CD14-positive monocyte (primary cell): Measurements from ENCODE around the gene ZAP70. TPM values are rescaled to one million over a fixed set of nuclear protein-coding genes. Genes with fewer than 3 reads are reported as not detected.

ENCODE experiments used
- DNase-seq, 3 donors: peaks; one replicate each; pipeline ENCODE4 v3.0.0-alpha.2; 2011 to 2022
- H2AFZ ChIP-seq: 2 replicates; pipeline ENCODE4 v1.6.0; 2012; ENCODE audit warnings: mild to moderate bottlenecking, low read depth, low read length, inconsistent platforms; ENCODE audit not compliant: insufficient read depth, poor library complexity, severe bottlenecking
- H3K27ac ChIP-seq, 2 donors: 1 replicate in 1 of 2; 2 replicates in 1 of 2; pipeline ENCODE4 v1.5.1; 2012 to 2013; ENCODE audit warnings: low read length in 2 of 2, control low read depth in 1 of 2, inconsistent platforms in 1 of 2, low read depth in 1 of 2, mild to moderate bottlenecking in 1 of 2
- H3K27me3 ChIP-seq, 2 donors: one replicate each; pipeline versions ENCODE4 v1.6.0 to v1.6.1; 2011 to 2013; ENCODE audit warnings: low read length in 2 of 2; ENCODE audit not compliant: control insufficient read depth in 2 of 2, insufficient read depth in 2 of 2
- H3K36me3 ChIP-seq, 2 donors: replicated peaks in 1 of 2; 1 replicate in 1 of 2; 2 replicates in 1 of 2; pipeline versions ENCODE4 v1.5.1 to v1.6.1; 2012 to 2013; ENCODE audit warnings: low read length in 2 of 2, control low read depth in 1 of 2, inconsistent platforms in 1 of 2, mild to moderate bottlenecking in 1 of 2; ENCODE audit not compliant: insufficient read depth in 2 of 2, control insufficient read depth in 1 of 2
- H3K4me1 ChIP-seq, 2 donors: 1 replicate in 1 of 2; 2 replicates in 1 of 2; pipeline versions ENCODE4 v1.5.1 to v1.6.1; 2012 to 2013; ENCODE audit warnings: low read length in 2 of 2, control low read depth in 1 of 2, inconsistent platforms in 1 of 2, mild to moderate bottlenecking in 1 of 2, moderate library complexity in 1 of 2; ENCODE audit not compliant: insufficient read depth in 2 of 2, control insufficient read depth in 1 of 2
- H3K4me2 ChIP-seq: replicated peaks from 2 replicates; pipeline ENCODE3; 2012; ENCODE audit warnings: low read length, moderate library complexity, mild to moderate bottlenecking; ENCODE audit not compliant: poor library complexity, severe bottlenecking; ENCODE audit errors: extremely low read depth
- H3K4me3 ChIP-seq, 3 experiments: fragments of 200-600 bp in 1 of 3; sonication (generic) in 1 of 3; replicated peaks in 1 of 3; 1 replicate in 2 of 3; 2 replicates in 1 of 3; pipeline ENCODE4 v1.5.1; 2011 to 2013; ENCODE audit warnings: low read length in 3 of 3, mild to moderate bottlenecking in 3 of 3, control low read depth in 2 of 3, low read depth in 2 of 3, inconsistent platforms in 1 of 3, moderate library complexity in 1 of 3
- H3K79me2 ChIP-seq: 2 replicates; pipeline ENCODE4 v1.6.0; 2012; ENCODE audit warnings: mild to moderate bottlenecking, control low read depth, inconsistent platforms, low read length, moderate library complexity; ENCODE audit not compliant: insufficient read depth
- H3K9ac ChIP-seq: 2 replicates; pipeline ENCODE4 v1.6.0; 2017; ENCODE audit warnings: low read length, mild to moderate bottlenecking; ENCODE audit not compliant: insufficient read depth, poor library complexity, severe bottlenecking
- H3K9me3 ChIP-seq, 2 donors: replicated peaks in 1 of 2; 1 replicate in 1 of 2; 2 replicates in 1 of 2; pipeline versions ENCODE4 v1.5.1 to v1.6.1; 2012 to 2013; ENCODE audit warnings: low read length in 2 of 2, control low read depth in 1 of 2; ENCODE audit not compliant: control insufficient read depth in 1 of 2, insufficient read depth in 1 of 2
- H4K20me1 ChIP-seq: 2 replicates; pipeline ENCODE4 v1.6.0; 2012; ENCODE audit warnings: mild to moderate bottlenecking, low read length, control low read depth, moderate library complexity; ENCODE audit not compliant: insufficient read depth
- H3K27ac Mint-ChIP-seq, 7 donors: one replicate each; pipeline ENCODE4 v1.8.0; 2020; ENCODE audit warnings: mild to moderate bottlenecking in 7 of 7, mixed read lengths in 7 of 7, moderate library complexity in 6 of 7, inconsistent platforms in 2 of 7
- H3K27me3 Mint-ChIP-seq, 3 donors: one replicate each; pipeline ENCODE4 v1.8.0; 2021 to 2022; ENCODE audit warnings: low read depth in 3 of 3, mild to moderate bottlenecking in 3 of 3, mixed read lengths in 3 of 3, moderate library complexity in 3 of 3, inconsistent platforms in 1 of 3
- H3K36me3 Mint-ChIP-seq, 2 donors: one replicate each; pipeline ENCODE4 v1.8.0; 2020; ENCODE audit warnings: mixed read lengths in 2 of 2, inconsistent platforms in 1 of 2, mild to moderate bottlenecking in 1 of 2
- H3K4me1 Mint-ChIP-seq: one replicate; pipeline ENCODE4 v1.8.0; 2020; ENCODE audit warnings: mild to moderate bottlenecking, mixed read lengths
- H3K4me3 Mint-ChIP-seq, 2 donors: one replicate each; pipeline ENCODE4 v1.8.0; 2020; ENCODE audit warnings: mild to moderate bottlenecking in 2 of 2, mixed read lengths in 2 of 2, moderate library complexity in 1 of 2
- H3K9me3 Mint-ChIP-seq, 7 donors: one replicate each; pipeline ENCODE4 v1.8.0; 2020 to 2022; ENCODE audit warnings: mixed read lengths in 7 of 7, mild to moderate bottlenecking in 6 of 7, moderate library complexity in 6 of 7, inconsistent platforms in 2 of 7
- CTCF ChIP-seq: fragments of 200-600 bp; IDR thresholded peaks from one replicate; pipeline ENCODE4 v1.8.0; 2022; ENCODE audit warnings: antibody characterized with exemption, mild to moderate bottlenecking
- WGBS: methylation state at CpG from one replicate; pipeline ENCODE4 v1.1.5; 2013; ENCODE audit warnings: missing lambda C conversion rate; ENCODE audit not compliant: insufficient coverage; 5-methylcytosine and 5-hydroxymethylcytosine counted together
- intact Hi-C, 2 donors: fragments of 100-400 bp; cut with micrococcal nuclease; formaldehyde crosslinking; loops; one replicate each; pipeline versions ENCODE4 v1.15.0 to v1.15.1; 2023
- polyA plus RNA-seq, 3 donors: library from polyadenylated mRNA; depleted of rRNA in 1 of 3; unstranded in 2 of 3; stranded (reverse) in 1 of 3; fragments of 300-500 nt in 2 of 3; fragments of >200 nt in 1 of 3; fragmentation: Illumina TruSeq in 2 of 3; gene quantifications; 1 replicate in 2 of 3; 2 replicates in 1 of 3; pipeline ENCODE4 v1.2.3, GENCODE V29; 2012 to 2021

Gene ZAP70
- polyA plus RNA-seq, 3 donors, result 0.30 to 0.69 (median 0.38) TPM

- intact Hi-C loops, result no loop called here
- DNase-seq, result no peak
- H3K27ac Mint-ChIP-seq, result peak overlapping the region in 1 of 7 donors; percentile 57
- H4K20me1 ChIP-seq, result no peaks in the 10 kb centered on the region
- H3K4me1 Mint-ChIP-seq, result peaks cover 12% of the 10 kb centered on the region
- no peaks in the 10 kb centered on the region for H3K36me3 Mint-ChIP-seq
- peaks cover 0 to 7% (median 3%) of the 10 kb centered on the region in 3 donors for H3K27me3 Mint-ChIP-seq
- no peak overlapping the region for H3K27ac ChIP-seq
- H2AFZ ChIP-seq, result no peak overlapping the region
- H3K36me3 ChIP-seq, result no peaks in the 10 kb centered on the region
- H3K4me1 ChIP-seq, result peaks cover 8 to 11% of the 10 kb centered on the region in 2 donors
- H3K9me3 Mint-ChIP-seq, result peaks cover 0 to 1% (median 0%) of the 10 kb centered on the region in 7 donors
- no peaks in the 10 kb centered on the region for H3K27me3 ChIP-seq
- no peaks in the 10 kb centered on the region for H3K79me2 ChIP-seq
- 100% methylated on average over 3 of the region's 9 CpGs for WGBS
- no peak for TF ChIP-seq CTCF
- H3K4me3 ChIP-seq, result no peak overlapping the region
- H3K9me3 ChIP-seq, result no peaks in the 10 kb centered on the region
- no peak overlapping the region for H3K9ac ChIP-seq
- H3K4me2 ChIP-seq, result no peak overlapping the region
- no peak overlapping the region for H3K4me3 Mint-ChIP-seq
Observed at GRCh38 chr2:97715951-97716694, 2.7 kb downstream of the ZAP70 start.

- no peak overlapping the region for H3K4me3 ChIP-seq
- no peaks in the 10 kb centered on the region for H3K79me2 ChIP-seq
- no peaks in the 10 kb centered on the region for H3K9me3 ChIP-seq
- H3K4me2 ChIP-seq, result no peak overlapping the region
- H3K27ac ChIP-seq, result no peak overlapping the region
- Mint-ChIP-seq H3K27me3 (peaks cover 0 to 7% (median 3%) of the 10 kb centered on the region in 3 donors), H3K9me3 (peaks cover 0 to 1% (median 0%) of the 10 kb centered on the region in 7 donors), H3K4me1 (peaks cover 12% of the 10 kb centered on the region), H3K27ac (no peak overlapping the region), H3K4me3 (no peak overlapping the region), H3K36me3 (no peaks in the 10 kb centered on the region)
- no peaks in the 10 kb centered on the region for H4K20me1 ChIP-seq
- WGBS, result 94% methylated on average over 21 of the region's 21 CpGs
- no peaks in the 10 kb centered on the region for H3K27me3 ChIP-seq
- peaks cover 8 to 11% of the 10 kb centered on the region in 2 donors for H3K4me1 ChIP-seq
- DNase-seq, result no peak
- H3K9ac ChIP-seq, result no peak overlapping the region
- intact Hi-C loops, result no loop called here
- H2AFZ ChIP-seq, result no peak overlapping the region
- no peaks in the 10 kb centered on the region for H3K36me3 ChIP-seq
- TF ChIP-seq CTCF, result no peak
Observed at GRCh38 chr2:97716695-97717612, 3.6 kb downstream of the ZAP70 start.
